Uterus (tissue), 4 donors: ENCODE results near the gene ABHD16A. TPM values are rescaled to one million over a fixed set of nuclear protein-coding genes. Genes with fewer than 3 reads are reported as not detected.

ENCODE experiments used
- DNase-seq, 2 donors: peaks; one replicate each; pipeline ENCODE4 v3.0.0-alpha.2; 2019 to 2020
- H3K27ac ChIP-seq, 2 donors: fragments of 200-600 bp; sonication (generic); 1 replicate in 1 of 2; 2 replicates in 1 of 2; pipeline ENCODE4 v1.5.1; 2016 to 2018
- H3K27me3 ChIP-seq, 2 donors: fragments of 200-600 bp; sonication (generic); one replicate each; pipeline ENCODE4 v1.5.1; 2018 to 2019; ENCODE audit warnings: control low read depth in 1 of 2
- H3K36me3 ChIP-seq, 2 donors: fragments of 200-600 bp; sonication (generic); one replicate each; pipeline ENCODE4 v1.5.1; 2019; ENCODE audit warnings: control low read depth in 1 of 2
- H3K4me1 ChIP-seq, 2 donors: fragments of 200-600 bp; sonication (generic); one replicate each; pipeline ENCODE4 v1.5.1; 2018 to 2019; ENCODE audit warnings: control low read depth in 1 of 2
- H3K4me3 ChIP-seq, 2 donors: fragments of 200-600 bp; sonication (generic); 1 replicate in 1 of 2; 2 replicates in 1 of 2; pipeline ENCODE4 v1.5.1; 2018 to 2019; ENCODE audit warnings: mild to moderate bottlenecking in 1 of 2
- H3K9me3 ChIP-seq, 2 donors: fragments of 200-600 bp; sonication (generic); one replicate each; pipeline ENCODE4 v1.5.1; 2019; ENCODE audit warnings: control low read depth in 1 of 2
- CTCF ChIP-seq, 4 experiments: fragments of 200-600 bp in 2 of 4; fragments of 450-650 bp in 2 of 4; sonication (generic) in 2 of 4; IDR thresholded peaks; one replicate each; pipeline ENCODE4 v1.5.1; 2016 to 2019; ENCODE audit warnings: antibody characterized with exemption in 4 of 4, mild to moderate bottlenecking in 2 of 4, moderate library complexity in 1 of 4
- POLR2A ChIP-seq, 2 donors: fragments of 450-650 bp; IDR thresholded peaks; one replicate each; pipeline ENCODE4 v1.6.1; 2016; ENCODE audit warnings: antibody characterized with exemption in 2 of 2, mild to moderate bottlenecking in 1 of 2, moderate library complexity in 1 of 2
- intact Hi-C: fragments of 100-400 bp; cut with DNase I; formaldehyde crosslinking; loops from one replicate; pipeline ENCODE4 v1.15.1; 2023; ENCODE audit warnings: low total_unique reads
- total RNA-seq, 4 donors: library from RNA; depleted of rRNA in 3 of 4; stranded (reverse); fragments of >200 nt in 3 of 4; gene quantifications; one replicate each; pipeline versions ENCODE4 v1.1.0 to v1.2.4, GENCODE V29; 2014 to 2023
- donor health status: DM: yes; HTN: yes; CAD: no.

Gene ABHD16A
- total RNA-seq, 4 donors from 2014 or later, result 25.9 to 50.9 (median 37.9) TPM

- Histone ChIP-seq H3K9me3 (no peaks in the 10 kb centered on the region), H3K27ac (peak overlapping the region; percentile 95 to 99), H3K4me1 (peaks cover 0 to 3% of the 10 kb centered on the region in 2 donors), H3K36me3 (no peaks in the 10 kb centered on the region), H3K4me3 (peak overlapping the region; percentile 56 to 84), H3K27me3 (no peaks in the 10 kb centered on the region)
- TF ChIP-seq POLR2A (IDR thresholded peaks at IDR 0.05) (no peak), CTCF (IDR thresholded peaks at IDR 0.05) (no peak)
- no peak for DNase-seq
- intact Hi-C loops, result no loop called here
Measured at GRCh38 chr6:31651602-31652191, 51.4 kb downstream of the ABHD16A start.

GRCh38 chr6:31645325-31645724, 57.8 kb downstream of the ABHD16A start:
- Histone ChIP-seq H3K9me3 (no peaks in the 10 kb centered on the region), H3K4me3 (no peak overlapping the region), H3K27me3 (no peaks in the 10 kb centered on the region), H3K36me3 (no peaks in the 10 kb centered on the region), H3K4me1 (no peaks in the 10 kb centered on the region), H3K27ac (no peak overlapping the region)
- intact Hi-C loops, result no loop called here
- TF ChIP-seq CTCF (IDR thresholded peaks at IDR 0.05) (no peak), POLR2A (IDR thresholded peaks at IDR 0.05) (no peak)
- DNase-seq, result no peak

GRCh38 chr6:31643818-31644454, 59.2 kb downstream of the ABHD16A start:
- Histone ChIP-seq H3K9me3 (no peaks in the 10 kb centered on the region), H3K4me3 (no peak overlapping the region), H3K36me3 (no peaks in the 10 kb centered on the region), H3K27me3 (no peaks in the 10 kb centered on the region), H3K27ac (no peak overlapping the region), H3K4me1 (no peaks in the 10 kb centered on the region)
- intact Hi-C loops, result no loop called here
- no peak for DNase-seq
- TF ChIP-seq POLR2A (IDR thresholded peaks at IDR 0.05) (no peak), CTCF (IDR thresholded peaks at IDR 0.05) (no peak)

- Histone ChIP-seq H3K27me3 (no peaks in the 10 kb centered on the region), H3K36me3 (no peaks in the 10 kb centered on the region), H3K4me3 (no peak overlapping the region), H3K9me3 (no peaks in the 10 kb centered on the region), H3K4me1 (no peaks in the 10 kb centered on the region), H3K27ac (no peak overlapping the region)
- intact Hi-C loops, result no loop called here
- DNase-seq, result no peak
- TF ChIP-seq CTCF (IDR thresholded peaks at IDR 0.05), result no peak
- no peak for TF ChIP-seq POLR2A (IDR thresholded peaks at IDR 0.05)
Measured at GRCh38 chr6:31642798-31643570, 60.1 kb downstream of the ABHD16A start.

GRCh38 chr6:31641370-31641769, 61.8 kb downstream of the ABHD16A start:
- no peaks in the 10 kb centered on the region for H3K27me3 ChIP-seq
- intact Hi-C loops, result no loop called here
- H3K4me3 ChIP-seq, result no peak overlapping the region
- H3K4me1 ChIP-seq, result no peaks in the 10 kb centered on the region
- no peaks in the 10 kb centered on the region for H3K36me3 ChIP-seq
- H3K9me3 ChIP-seq, result no peaks in the 10 kb centered on the region
- TF ChIP-seq POLR2A (IDR thresholded peaks at IDR 0.05) (no peak), CTCF (IDR thresholded peaks at IDR 0.05) (no peak)
- no peak for DNase-seq
- no peak overlapping the region for H3K27ac ChIP-seq
